HG03139 (cell line): ENCODE data around the gene SEC14L3.
"Not testable (repeated sequence)": the region's sequence is repeated elsewhere in the genome, so short reads cannot be mapped to it uniquely, and the experiment has no call there.

Source experiments
- ATAC-seq: cut with Tn5 transposase; IDR thresholded peaks from one replicate; pipeline ENCODE4 v1.9.1; 2021; ENCODE audit not compliant: unreplicated experiment

SEC14L3 gene

DNA sequence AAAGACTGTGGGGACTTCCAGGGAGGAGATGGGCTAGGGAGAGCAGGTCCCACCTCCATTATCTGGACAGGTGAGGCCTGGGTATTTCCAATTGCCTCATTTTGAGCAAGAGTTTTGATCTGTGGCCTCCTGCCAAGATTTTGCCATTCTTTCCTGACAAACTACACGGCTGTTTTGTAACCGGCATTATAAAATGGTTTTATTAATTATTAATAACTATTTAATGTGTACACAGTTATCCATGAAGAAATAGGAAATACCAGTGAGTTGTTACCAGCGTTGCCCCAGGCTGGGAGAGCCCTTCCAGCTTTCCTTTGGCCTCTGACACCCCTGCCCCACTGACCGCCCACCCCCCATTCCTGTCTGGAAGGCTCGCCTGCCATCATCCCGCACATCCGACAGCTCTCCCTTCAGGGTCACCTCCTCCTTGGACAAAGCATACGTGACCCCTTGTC lies 14.9 kb upstream of the SEC14L3 start:
- ATAC-seq = no peak

DNA sequence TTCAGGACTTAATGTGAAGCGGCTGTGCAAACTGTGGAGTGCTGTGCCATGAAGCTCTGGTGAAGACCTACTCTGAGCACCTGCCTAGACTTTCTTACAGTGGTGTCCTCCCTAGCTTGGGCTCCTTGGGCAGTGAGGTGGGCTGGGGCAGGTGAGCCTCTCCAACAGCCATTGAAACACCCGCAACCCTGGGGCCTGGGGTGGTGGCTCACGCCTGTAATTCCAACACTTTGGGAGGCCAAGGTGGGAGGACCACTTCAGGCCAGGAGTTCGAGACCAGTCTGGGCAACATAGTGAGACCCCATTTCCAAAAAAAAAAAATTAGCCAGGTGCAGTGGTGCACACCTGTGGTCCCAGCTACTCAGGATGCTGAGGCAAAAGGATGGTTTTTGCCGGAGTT lies 14.3 kb upstream of the SEC14L3 start:
- no peak for ATAC-seq

DNA sequence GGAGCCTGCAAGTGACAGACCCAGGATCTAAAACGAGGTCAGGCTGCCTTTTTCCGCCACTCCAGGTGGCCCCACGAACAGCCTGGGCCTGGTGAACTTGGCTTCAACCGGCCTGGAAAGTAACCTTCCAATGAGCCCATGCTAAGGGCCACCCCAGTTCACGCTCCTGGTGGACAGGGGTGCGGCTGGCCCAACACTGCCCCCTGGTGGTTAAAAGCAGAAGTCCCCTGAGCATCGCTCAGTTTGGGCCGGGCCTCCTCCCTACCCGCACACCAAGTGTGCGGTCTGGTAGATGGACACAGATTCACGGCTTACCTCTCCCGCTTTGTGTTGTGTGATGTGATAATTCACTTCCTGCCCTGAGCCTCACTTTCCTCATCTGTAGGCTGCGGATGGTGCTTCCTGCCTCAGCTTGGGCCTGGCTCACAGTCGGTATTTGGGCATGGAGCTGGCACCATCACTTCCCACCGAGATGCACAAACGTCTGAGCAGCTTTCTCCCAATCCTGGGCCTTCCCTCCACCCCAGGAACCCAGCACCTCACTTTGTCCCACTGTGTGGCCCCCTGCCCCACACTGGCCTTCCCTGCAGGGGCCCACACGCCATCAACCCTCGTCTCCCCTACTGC lies 13.7 kb upstream of the SEC14L3 start:
- ATAC-seq = no peak

DNA sequence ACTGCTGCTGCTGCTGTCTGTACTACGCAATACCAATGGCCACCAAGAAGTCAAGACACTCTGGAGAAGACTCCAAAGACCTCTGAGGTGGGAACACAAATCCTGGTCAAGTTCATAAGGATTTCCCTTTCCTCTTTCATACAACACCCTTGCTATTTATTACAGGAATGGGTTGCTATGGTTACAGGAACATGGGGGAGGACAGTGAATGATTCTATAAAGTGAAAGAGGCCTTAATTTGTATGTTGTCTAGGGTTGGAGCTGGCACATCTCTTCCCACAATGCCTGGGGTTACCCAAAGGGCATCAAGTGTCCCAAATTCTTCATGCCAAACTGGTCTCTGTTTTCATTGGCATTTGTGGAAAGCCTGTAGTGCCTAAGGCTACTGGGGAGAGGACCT lies 11.4 kb upstream of the SEC14L3 start:
- ATAC-seq = no peak

DNA sequence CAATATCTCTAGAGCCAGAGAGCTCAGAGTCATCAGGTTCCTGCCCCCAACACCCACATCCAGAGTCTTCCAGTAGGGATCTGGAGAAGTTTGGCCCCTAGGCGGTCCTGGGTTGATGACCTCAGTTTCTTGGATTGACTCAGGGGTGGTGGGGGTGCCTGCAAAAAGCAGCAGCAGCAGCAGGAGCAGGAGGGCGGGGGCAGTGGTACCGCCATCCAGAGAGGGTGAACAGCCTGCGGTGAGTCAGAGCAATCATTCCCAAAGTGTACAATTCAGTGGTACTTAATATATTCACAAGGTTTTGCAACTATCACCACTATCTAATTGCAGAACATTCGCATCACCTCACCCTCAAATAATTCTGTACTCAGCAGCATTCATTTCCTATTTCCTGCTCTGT lies 9.9 kb upstream of the SEC14L3 start:
- ATAC-seq = no peak

DNA sequence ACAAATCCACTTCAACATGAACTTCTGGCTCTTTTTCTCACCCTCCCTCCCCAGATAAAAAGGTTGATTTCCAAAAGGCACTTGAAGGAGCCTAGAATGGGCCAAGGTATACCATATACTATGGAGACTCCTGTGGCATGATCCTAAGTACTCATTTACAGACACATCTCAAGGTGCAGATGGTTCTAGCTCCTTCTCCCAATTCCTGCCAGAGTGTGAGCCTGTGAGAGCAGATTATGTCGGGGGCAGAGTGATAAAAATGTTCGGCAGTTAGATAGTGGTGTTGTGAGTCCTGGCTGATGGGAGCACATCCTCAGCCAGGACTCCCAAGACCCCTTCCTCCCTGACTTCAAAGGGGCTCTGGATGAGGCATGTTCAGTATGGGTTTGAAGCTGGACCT lies 8.2 kb upstream of the SEC14L3 start:
- ATAC-seq = no peak

DNA sequence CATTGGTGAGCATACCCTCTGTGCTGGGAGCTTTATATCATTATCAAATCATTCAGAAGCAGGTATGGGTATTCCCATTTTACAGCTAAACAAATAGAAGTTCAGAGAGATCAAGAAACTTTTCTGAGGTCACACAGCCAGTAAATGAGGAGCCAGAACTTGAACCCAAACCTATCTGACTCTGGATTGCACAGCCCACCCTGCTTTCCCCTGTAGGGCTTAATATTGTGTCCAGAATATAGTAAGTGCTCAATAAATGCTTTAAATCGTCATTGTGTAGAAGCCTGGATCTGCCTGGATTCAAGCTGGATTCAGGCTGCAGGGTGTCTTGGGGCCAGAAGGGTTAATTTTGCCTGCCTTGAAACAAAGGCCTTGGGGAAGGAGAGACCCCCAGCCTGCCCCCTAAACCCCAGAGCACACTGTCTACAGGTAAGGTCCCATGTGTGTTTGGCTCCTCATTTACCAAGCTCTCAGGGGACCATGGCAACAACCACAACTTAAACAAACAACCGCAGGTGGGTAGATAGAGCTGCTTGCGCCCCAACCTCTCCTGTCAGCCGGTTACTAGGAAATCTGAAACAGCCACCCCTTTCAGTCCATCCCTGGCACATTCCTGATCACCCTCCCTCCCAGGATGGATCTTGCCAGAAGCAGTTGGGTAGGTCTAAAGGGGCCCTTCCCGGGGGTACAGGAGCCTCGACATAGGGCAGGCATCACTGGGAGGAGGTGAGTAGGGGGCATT lies 3.0 kb upstream of the SEC14L3 start:
- ATAC-seq = no peak

DNA sequence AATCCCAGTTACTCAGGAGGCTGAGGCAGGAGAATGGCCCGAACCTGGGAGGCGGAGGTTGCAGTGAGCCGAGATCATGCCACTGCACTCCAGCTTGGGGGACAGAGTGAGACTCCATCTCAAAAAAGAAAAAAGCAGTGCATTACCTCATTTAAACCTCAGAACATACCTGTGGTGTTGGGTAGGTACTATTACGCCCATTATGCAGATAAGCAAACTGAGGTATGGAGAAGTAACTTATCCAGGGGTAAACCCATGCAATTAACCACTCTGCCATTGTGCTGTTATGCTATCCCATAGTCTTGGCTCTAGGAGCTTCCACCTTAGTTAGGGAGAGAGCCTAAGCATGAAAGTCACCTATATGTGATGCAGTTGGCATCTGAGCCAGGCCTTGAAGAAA lies 2.3 kb upstream of the SEC14L3 start:
- no peak for ATAC-seq

DNA sequence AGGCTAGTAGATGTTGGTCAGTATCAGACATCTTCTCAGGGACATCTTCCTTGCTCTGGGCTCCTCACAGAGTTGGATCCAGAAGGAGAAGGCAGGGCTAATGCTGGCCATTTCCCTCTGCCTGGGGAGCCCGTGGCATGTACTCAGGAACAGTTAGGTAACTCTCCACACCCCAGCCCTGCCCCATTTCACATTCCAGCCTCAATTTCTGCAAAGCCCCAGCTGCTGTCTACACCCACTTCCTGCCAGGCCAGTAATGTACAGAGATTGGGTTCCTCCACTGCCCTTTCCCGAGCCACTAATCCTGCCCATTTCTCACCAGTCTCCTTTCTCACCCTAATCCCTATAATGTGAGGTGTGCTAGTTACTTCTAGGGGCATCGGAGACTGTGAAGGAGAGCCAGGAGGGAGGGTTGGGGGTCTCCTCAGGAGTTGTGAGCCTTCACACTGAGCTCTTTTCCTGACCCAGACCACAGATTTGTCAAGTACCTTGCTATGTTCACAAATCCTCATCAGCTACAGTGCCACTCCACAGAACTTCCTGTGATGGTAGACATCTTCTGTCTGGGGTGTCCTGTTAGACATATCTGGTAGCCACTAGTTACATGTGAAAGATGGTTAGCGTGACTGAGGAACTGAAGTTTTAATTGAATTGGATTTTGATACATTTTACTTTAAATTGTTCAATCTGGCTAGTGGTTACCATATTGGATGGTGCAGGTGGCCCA lies 1.3 kb upstream of the SEC14L3 start:
- ATAC-seq = no peak

DNA sequence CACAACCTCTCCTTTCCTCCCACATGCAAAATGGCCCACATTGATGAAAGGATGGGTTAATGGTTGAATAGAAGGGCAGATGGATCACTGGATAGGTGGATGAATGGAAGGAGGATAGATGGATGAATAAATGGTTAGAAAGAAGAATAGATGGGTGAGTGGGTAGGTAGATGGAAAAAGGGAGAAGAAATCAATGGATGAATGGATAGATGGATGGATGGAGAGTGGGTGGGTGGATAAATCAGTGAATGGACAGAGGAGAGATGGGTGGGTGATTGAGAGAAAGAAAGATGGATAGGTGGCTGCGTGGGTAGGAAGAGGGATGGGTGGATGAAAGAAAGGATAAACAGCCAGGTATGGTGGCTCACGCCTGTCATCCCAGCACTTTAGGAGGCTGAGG lies 1.2 kb downstream of the SEC14L3 start:
- ATAC-seq = no peak

DNA sequence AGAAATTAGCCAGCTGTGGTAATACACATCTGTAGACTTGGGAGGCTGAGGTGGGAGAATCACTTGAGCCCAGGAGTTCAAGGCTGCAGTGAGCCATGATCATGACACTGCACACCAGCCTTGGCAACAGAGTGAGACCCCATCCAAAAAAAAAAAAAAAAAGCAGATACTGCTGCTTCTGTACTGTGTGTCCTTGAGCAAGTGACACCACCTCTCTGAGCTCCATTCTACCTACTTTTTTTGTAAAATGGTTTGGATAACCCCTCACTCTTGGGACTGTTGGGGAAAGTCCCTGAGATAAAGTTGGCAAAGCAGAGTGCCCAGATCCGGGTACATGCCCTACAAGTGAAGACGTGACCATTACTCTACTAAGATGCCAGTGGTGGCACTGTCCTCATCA lies 2.7 kb downstream of the SEC14L3 start:
- ATAC-seq = no peak

DNA sequence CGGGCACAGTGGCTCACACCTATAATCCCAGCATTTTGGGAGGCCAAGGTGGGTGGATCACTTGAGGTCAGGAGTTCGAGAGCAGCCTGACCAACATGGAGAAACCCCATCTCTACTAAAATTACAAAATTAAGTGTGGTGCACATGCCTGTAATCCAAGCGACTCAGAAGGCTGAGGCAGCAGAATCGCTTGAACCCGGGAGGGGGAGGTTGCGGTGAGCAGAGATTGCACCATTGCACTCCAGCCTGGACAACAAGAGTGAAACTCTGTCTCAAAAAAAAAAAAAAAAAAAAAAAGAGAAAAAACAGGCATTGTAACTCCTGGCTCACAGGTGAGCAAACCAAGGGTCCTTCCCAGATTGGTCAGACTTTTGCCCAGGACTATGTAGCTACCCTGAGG lies 11.3 kb downstream of the SEC14L3 start:
- not testable (repeated sequence) for ATAC-seq

DNA sequence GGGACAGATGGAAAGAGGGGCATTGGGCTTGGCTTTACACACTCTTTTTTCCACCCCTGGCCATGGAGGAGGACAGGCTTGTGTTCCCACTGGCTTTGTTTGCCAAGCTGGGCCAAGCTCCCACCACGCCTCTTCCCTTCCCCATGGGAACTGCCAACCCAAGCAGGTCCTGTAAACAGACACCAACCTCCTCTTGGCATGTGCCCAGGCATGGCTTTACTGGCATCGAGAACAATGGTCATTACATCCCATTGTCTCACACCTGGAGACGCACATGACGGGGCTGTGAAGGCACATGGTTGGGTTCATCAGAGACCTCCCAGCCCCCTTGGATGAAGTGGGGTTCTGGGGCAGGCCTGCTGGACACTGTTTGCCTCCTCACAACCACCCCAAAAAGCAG lies 11.7 kb downstream of the SEC14L3 start:
- no peak for ATAC-seq

DNA sequence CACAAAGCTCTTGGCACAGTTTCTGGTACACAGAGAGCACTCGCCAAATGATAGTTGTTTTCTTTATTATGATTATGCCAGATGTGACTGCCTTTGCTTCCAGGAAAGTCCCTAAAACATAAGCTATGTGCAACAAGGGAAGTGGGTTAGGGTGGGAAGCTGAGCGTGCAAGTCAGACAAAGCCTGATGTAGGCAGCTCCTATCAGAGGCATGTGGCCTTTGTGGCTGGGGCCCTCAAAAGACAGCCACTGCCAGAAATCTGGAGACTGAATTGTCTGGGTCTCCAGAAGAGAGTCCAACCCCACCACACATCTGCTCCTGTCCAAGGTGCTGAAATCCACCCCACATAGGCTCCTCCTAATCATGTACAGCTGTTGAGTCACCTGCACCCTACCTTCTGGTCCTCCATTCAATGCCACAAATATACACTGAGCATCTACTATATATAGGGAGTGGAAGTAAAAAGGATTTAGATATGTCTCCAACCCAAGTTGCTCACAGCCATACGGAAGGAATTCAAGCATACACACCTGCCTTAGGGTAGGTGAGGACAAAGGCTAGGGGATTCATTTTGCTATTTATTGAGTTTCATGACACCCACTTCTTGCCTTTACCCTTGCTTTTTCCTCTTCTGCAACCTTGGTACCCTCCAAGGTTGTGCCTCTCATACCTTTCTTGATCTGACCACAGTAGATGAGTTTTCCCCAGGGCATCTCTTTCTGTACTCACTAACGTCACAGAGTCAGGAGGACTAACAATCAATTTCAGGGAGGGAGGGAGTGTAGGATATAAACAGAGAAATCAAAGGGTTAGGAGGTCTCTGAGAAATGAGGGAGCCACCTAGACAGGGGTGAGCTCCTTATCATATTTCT lies 12.4 kb downstream of the SEC14L3 start:
- ATAC-seq = no peak

DNA sequence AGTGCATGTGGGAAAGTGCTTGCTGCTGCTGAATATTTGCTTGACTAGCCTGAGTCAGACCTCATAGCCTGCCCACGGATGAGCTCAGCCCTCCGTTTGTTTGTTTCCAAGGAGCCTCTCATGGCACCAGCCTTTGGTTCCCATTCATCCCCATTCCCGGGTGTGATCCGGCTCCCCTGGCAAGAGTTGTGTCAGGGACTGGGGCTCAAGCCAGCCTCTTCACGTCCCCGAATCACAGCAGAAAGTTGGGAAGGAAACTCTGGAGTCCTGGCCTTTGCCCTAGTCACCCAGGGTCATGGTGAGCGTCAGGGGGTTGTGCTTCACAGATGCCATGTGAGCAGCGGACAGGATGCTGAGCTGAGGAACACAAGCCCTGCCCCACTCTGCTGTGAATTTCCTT lies 13.8 kb downstream of the SEC14L3 start:
- no peak for ATAC-seq

DNA sequence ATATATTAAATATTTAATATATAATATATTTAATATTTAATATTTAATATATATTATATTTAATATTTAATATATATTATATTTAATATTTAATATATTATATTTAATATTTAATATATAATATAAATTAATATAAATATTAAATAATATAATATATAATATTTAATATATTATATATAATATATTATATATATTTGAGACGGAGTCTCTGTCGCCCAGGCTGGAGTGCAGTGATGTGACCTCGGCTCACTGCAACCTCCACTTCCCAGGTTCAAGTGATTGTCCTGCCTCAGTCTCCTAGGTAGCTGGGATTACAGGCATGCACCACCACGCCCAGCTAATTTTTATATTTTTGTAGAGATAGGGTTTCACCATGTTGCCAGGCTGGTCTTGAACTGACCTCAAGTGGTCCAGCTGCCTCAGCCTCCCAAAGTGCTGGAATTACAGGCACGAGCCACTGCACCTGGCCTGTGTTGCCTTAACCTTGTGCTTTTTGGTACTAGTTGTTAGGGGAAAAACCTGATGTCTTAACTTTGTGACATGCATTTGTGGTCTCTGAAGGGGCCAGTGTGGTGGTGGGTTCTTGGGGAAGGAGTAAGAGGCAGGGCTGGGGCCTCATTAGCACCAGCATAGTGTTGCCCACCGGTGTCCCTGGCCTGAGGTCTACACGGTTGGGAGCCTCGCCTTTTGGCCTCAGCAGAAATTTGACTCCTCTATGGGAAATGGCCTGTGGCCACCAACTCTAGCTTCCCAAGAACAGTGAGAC lies 16.6 kb downstream of the SEC14L3 start:
- ATAC-seq = no peak

DNA sequence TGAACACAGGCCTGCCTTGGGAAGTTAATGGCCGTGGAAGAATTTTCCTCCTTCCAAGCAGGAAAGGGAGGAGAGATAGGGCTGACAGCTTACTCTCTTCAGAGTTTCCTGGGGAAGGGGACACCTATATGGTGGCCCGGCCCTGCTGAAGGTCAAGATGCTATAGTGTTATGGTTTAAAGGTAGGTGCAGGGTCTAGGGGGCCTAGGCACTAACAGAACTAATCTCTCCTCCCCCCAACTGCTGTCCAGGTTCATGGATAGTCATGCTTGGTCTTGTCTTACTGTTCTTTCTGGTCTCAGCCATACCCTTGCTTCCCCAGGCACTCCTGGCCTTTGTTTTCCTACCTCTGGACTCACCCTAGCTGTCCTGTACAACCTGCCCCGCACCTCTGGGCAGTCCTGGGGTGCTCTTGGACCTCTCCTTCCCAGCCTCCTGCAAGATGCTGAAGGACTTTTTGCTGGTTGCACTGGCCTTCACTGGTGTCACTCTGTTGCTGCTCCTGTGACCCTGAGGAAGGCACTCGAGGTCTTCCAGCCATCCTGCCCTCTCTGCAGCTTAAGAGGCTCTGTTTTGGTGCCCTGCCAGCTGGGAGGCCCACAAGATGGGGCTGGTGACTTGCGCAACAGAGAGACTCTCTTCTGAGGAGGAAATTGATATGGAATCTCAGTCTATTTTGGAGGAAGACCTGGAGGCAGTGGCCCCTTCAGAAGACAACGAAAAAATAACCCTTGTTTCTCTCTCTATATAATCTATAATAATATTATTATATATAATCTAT lies 17.9 kb downstream of the SEC14L3 start:
- no peak for ATAC-seq

DNA sequence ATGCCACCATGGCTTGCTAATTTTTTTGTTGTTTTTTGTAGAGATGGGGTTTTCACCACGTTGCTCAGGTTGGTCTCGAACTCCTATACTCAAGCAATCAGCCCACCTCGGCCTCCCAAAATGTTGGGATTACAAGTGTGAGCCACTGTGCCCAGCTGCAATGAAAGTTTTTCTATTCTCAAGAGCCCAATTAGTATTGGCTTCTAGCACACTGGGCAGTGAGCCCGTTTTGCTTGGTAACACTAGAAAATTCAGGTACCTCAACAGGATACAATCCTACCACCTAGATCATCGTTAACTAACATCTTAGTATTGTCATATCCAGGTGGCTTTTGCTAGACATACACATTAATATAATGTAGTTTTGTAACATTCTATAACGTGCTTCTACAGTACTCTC lies 19.0 kb downstream of the SEC14L3 start:
- ATAC-seq = no peak

DNA sequence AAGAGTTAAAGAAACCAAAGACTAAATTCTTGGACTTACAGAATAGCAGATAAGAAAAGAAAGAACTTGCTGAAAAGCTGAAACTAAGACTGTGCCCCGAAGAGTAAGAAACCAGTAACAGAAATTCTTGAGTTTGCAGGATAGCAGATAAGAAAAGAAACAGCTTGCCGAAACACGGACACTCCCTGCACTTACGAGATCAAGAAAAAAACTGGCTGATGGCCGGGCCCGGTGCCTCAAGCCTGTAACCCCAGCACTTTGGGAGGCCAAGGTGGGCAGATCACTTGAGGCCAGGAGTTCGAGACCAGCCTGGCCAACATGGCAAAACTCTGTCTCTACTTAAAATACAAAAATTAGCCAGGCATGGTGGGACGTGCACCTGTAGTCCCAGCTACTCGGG lies 20.3 kb downstream of the SEC14L3 start:
- ATAC-seq = not testable (repeated sequence)

DNA sequence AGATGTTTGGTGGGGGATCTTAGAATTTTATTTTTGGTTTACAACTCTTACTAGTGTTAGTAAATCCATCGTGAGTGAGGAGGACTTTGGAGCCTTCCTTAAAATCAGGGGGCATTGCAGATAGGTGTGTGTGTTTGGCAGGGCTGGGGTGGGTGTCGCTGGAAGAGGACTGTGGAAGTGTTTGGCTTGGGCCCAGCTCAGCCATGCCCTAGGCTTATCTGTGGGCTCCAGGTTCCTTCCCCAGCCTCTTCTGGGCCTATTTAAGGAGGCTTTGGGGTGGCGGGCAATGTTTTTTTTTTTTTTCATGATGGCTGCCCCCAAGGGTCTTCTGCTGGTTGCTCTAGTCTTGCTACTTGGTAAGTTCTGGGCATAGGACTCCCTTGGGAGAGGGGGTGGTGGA lies 24.2 kb downstream of the SEC14L3 start:
- no peak for ATAC-seq
